ENCODE results near the gene SYCP2.

Gene SYCP2

GRCh38 chr20:59945175-59945574, 11.7 kb upstream of the SYCP2 start:
- DNase-seq (ENCODE audit: low spot score), result no peak

GRCh38 chr20:59944726-59945125, 11.3 kb upstream of the SYCP2 start:
- DNase-seq (ENCODE audit: low spot score), result no peak

- DNase-seq (ENCODE audit: low spot score), result no peak
Observed at GRCh38 chr20:59942245-59942644, 8.8 kb upstream of the SYCP2 start.

- DNase-seq (ENCODE audit: low spot score), result no peak
Observed at GRCh38 chr20:59940956-59941294, 7.5 kb upstream of the SYCP2 start.

GRCh38 chr20:59940129-59940955, 6.9 kb upstream of the SYCP2 start, which contains the start of the genes FAM217B and PPP1R3D:
Gene FAM217B, plus strand, starts transcription at chr20:59940389. Its CDS starts 3,555 bp downstream, at chr20:59943944.
Gene PPP1R3D, minus strand, starts transcription at chr20:59940305. Its CDS starts 374 bp downstream, at chr20:59939931.
- peak; percentile 97 for DNase-seq (ENCODE audit: low spot score)

GRCh38 chr20:59939879-59940128, 6.4 kb upstream of the SYCP2 start:
- DNase-seq (ENCODE audit: low spot score), result no peak

- DNase-seq (ENCODE audit: low spot score), result peak; percentile 37
Observed at GRCh38 chr20:59939052-59939878, 5.8 kb upstream of the SYCP2 start.

- DNase-seq (ENCODE audit: low spot score), result no peak
Observed at GRCh38 chr20:59938696-59939051, 5.2 kb upstream of the SYCP2 start.

- DNase-seq (ENCODE audit: low spot score), result peak; percentile 68
Observed at GRCh38 chr20:59938221-59938620, 4.8 kb upstream of the SYCP2 start.

- DNase-seq (ENCODE audit: low spot score), result no peak
Observed at GRCh38 chr20:59937150-59937549, 3.7 kb upstream of the SYCP2 start.

GRCh38 chr20:59936409-59936808, 3.0 kb upstream of the SYCP2 start:
- DNase-seq (ENCODE audit: low spot score), result no peak

- DNase-seq (ENCODE audit: low spot score), result no peak
Observed at GRCh38 chr20:59935457-59936185, 2.2 kb upstream of the SYCP2 start.

- peak; percentile 94 for DNase-seq (ENCODE audit: low spot score)
Observed at GRCh38 chr20:59933849-59934585, 580 bp upstream of the SYCP2 start.

- DNase-seq (ENCODE audit: low spot score), result no peak
Observed at GRCh38 chr20:59932616-59933295, 681 bp downstream of the SYCP2 start.

- DNase-seq (ENCODE audit: low spot score), result no peak
Observed at GRCh38 chr20:59931511-59932312, 1.7 kb downstream of the SYCP2 start.

GRCh38 chr20:59925899-59926298, 7.5 kb downstream of the SYCP2 start:
- DNase-seq (ENCODE audit: low spot score), result no peak

GRCh38 chr20:59925359-59925758, 8.1 kb downstream of the SYCP2 start:
- DNase-seq (ENCODE audit: low spot score), result no peak

GRCh38 chr20:59923514-59923913, 9.9 kb downstream of the SYCP2 start:
- DNase-seq (ENCODE audit: low spot score), result no peak

GRCh38 chr20:59920944-59921343, 12.5 kb downstream of the SYCP2 start:
- no peak for DNase-seq (ENCODE audit: low spot score)

- DNase-seq (ENCODE audit: low spot score), result no peak
Observed at GRCh38 chr20:59912609-59913008, 20.8 kb downstream of the SYCP2 start.

GRCh38 chr20:59911041-59911440, 22.4 kb downstream of the SYCP2 start:
- DNase-seq (ENCODE audit: low spot score), result no peak

All from AG20443 (cell line).